NCI-H446 treated with DMSO at 0.1 percent for 48 hours (cell line): ENCODE data around the gene REXO4.
"Not testable (repeated sequence)": the region's sequence is repeated elsewhere in the genome, so short reads cannot be mapped to it uniquely, and the experiment has no call there.

Experiments
- DNase-seq: peaks from one replicate; lab custom pipeline; 2025; lab: John Stamatoyannopoulos, UW

REXO4 gene

DNA sequence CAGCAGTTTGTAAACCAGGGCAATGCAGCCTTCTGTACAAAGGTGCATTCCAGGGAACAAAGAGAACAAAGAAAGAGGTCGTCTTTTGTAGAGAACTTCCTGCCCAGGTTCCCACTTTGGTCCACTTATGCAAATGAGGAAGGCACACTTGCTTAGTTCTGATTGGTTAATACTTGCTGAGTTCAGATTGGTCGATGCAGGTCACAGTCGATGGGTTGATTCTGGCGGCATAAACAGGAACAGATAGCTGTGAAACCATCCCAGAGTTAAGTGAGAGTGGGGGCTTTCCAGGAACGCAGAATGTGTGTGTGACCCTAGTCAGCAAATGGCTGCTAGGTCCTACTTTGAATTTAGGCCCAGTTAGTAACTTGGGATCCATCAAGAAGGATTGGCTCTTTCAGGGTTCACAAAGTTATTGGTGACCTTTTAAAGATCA is 2.6 kb upstream of the REXO4 start:
- no peak for DNase-seq

DNA sequence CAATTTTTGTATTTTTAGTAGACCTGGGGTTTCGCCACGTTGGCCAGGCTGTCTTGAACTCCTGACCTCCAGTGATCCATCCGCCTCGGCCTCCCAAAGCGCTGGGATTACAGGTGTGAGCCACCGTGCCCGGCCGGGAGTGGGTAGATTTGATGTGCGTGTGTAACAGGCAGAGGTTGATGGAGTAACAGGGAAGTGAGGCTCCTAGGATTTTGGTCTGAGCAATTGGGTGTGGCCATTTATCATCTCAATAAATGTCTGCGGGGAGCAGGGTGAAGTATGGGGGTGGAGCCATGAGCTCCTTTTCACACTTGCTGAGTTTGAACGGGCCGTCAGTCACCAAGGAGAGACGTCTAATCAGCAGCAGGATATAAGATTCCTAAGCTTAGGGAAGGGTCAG is 1.2 kb upstream of the REXO4 start:
- DNase-seq: no peak

DNA sequence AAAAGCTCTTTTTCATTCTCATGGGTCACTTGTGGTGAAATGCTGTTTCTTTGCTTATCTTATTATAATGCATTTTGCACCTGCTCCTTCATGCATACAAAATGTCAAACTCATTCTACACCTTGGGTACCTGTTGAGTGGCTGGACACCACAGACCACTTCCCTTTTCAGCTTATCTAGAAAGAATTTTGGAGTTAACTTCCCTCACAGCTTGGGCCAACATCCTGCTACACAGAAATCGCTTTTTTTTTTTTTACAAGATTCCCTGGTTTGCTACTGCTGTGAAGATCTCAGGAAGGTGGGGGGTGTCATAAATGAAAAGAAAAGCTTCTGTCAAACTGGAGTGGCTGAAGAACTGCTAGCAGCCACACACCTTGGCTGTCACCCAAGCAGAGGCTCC is 2.6 kb downstream of the REXO4 start:
- no peak for DNase-seq

DNA sequence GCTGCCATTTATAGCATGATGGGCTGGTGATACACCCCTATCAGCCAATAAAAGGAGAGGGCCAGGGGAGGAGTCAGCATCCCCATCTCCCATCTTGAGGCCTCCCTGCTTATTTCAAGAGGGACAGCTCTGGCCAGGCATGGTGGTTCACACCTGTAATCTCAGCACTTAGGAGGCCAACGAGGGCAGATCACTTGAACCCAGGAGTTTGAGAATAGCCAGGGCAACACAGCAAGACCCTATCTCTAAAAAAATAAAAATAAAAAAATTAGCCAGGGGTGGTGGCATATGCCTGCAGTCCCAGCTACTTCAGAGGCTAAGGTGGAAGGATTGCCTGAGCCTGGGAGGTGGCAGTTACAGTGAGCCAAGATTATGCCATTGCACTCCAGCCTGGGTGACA is 9.8 kb downstream of the REXO4 start:
- no peak for DNase-seq

DNA sequence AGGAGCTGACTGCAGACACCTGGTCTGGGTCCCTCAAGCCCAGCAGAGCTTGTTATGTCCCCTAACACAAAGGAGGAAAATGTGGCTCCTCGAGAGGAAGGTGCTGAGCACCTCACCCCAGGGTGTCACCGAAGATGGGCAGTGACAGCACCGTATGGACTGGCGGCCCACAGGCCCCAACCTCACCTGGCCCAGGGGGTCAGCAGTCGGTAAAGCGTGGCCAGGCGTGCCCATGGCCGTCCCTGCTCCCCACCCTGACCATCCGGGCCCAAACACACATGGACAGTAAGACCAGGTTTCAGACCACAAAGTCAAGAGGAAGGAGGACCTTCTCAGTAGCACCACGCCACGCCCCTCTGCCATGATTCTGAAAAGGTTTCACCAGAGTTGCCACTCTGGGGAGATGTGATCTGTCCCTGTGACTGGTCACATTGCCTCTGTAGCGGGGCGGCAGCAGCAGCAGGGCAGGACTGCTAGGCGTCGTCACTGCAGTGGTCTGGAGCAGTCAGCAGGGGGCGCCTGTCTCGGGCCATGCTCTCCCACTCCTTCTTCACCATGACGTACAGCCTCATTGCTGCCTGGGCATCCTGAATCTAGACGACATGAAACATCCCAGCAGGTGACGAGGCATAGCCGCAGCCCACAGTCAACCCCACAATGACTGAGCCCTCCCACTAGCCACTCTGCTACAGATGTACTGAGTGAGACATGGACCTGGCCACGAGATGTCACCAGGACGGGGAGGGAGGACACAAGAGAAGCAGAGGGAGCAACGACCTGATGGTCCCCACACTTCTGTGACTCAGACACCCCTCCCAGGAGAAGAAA is 11.1 kb downstream of the REXO4 start:
- no peak for DNase-seq

DNA sequence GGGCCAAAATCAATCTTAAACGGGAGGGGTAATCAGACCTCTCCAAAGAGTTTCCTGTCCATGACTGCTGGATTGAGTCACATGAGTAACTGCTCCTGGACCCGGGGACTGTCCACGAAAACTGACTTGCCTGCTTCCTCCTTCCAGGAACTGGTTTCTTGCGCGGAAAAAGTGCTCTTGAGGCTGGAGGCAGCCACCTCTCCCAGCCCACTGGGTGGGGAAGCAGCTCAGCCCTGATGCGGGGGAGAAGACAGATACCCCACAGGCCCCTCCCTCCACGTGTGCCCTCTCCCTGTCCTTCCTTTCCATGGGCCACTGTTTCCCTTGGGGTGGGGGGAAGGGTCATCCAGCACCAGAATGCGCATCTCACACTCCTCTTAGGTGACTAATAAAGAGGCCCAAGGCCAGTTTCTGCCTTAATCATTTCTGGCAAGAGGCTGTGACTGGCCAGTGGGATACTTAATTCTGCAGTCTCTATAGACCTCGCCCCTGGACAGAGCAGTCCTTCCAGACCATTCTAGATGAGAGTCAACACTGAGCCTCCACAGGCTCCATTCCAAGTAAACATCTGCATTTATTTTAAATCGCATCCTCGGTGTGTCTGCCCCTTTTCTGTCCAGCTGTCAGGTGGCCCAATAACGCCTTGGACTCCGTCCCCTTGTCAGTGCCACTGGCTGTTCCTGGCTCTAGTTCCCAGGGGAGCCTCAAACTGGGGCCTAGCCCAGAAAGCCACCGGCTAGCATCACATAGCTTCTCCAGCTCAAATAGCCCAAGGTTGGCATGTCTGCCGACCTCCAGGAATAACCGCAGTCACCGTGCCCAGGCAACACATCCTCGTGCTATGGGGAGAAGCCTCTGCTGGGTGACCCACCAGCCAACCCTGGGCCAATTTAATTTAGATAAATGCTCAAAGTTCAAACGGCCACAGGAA is 12.0 kb downstream of the REXO4 start:
- DNase-seq: no peak

DNA sequence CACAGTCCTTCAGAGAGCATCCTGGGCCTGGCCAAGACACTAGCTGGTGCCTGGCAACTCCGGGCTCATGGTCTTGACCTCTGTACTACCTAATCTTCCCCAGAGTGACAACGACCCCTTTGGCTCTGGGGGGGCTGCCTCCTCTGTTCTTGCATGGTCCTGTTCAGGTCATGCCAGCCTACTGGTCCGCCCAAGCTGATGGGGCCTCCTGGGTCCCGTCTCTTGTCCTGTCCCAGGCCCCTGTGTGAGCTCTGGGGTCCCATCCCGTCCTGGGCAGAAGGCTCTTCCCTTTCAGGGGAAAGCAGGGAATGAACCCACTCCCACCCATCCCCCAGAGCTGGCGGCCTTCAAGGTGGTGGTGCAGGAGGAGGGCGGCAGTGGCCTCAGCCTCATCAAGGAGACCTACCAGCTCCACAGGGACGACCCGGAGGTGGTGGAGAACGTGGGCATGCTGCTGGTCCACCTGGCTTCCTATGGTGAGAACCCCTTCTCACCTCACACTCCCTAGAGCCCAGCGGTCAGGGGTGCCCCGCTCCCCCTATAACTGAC is 13.3 kb downstream of the REXO4 start:
- no peak for DNase-seq

DNA sequence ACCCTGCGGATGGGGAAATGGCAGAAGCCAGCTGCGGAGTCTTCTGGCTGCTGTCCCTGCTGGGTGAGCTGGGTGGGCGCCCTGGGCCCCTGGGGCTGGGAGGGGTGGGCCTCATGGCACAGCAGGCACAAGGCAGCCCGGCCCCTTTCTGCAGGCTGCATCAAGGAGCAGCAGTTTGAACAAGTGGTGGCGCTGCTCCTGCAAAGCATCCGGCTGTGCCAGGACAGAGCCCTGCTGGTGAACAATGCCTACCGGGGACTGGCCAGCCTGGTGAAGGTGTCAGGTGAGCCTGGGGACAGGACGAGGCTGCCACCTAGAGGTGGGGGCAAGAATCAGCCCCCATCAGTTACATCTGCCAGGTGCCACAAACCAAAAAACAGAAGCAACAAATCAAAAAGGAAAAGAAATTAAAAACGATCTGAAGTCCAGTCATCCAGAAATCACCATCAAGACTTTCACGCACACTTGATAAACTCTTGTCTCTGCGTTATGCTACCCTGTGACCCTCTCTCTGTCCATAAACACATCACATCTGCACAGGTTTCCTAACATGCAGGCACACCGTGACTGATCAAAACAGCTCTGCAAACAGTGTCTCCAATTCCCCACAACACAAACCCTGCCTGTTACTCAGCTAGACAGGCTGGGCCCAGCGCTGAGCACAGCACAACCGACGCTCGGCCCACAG is 13.9 kb downstream of the REXO4 start:
- no peak for DNase-seq

DNA sequence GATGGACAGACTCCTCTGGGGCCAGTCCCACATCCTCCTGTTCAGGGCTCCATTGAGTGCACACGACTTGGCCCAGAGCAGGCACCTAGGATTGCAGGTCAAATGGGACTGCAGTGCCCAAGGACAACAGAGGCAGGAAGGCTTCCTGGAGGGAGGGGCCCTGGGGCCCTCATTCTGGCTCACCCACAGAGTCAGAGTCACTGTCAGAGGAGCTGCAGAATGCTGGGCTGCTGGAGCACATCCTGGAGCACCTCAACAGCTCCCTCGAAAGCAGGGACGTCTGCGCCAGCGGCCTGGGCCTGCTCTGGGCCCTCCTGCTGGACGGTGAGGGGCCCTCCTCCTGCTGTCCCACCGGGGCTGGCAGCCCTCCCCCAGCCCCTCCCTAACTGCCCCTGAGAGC is 15.1 kb downstream of the REXO4 start:
- DNase-seq: no peak

DNA sequence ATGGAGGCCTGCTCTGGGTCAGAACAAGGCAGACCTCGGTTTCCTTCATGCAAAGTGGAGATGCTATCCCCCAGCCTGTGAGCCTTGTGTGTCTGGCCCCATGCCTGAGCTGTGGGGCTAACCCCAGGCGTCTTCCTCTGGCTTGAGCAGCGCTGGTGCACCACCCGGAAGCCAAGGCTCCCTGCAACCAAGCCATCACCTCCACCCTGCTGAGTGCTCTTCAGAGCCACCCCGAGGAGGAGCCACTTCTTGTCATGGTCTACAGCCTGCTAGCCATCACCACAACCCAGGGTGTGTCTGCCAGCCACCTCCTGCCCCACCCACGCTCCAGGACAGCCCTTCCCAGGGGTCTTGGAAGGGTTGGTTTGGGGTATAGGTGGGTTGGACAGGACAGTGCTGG is 16.2 kb downstream of the REXO4 start:
- DNase-seq: no peak

DNA sequence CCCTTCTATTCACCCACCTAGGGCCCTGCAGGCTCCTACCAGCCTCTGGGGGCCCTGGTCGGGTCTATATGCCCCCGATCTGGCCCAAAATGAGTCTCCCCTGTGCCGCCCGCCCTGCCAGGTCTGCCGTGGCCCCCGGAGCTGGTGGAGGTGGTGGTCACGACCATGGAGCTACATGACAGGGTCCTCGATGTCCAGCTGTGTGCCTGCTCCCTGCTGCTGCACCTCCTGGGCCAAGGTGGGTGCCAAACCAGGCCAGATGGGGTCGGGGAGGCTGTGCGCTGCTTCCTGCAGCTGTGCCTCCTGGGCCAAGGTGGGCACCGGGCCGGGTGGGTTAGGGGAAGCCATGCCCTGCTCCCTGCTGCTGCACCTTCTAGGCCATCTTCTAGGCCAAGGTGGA is 17.5 kb downstream of the REXO4 start:
- no peak for DNase-seq

DNA sequence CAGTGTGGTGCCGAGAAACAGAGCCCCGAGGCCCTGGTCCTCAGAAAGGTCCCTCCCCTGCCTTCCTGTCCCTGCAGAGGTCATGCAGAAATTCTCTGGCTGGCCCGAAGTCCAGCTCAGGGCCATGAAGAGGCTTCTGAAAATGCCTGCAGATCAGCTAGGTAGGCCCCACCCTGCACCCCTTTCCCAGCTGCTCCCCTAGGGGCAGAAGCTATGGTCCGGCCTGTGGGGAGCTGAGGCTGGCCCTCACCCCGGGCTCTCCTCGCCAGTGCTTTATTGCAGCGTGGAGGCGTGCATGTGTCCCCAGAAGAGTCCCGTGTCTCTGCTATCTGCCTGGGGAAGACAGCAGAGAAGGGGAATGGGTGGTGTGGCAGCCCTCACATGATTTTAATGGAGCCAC is 19.9 kb downstream of the REXO4 start:
- DNase-seq: no peak

DNA sequence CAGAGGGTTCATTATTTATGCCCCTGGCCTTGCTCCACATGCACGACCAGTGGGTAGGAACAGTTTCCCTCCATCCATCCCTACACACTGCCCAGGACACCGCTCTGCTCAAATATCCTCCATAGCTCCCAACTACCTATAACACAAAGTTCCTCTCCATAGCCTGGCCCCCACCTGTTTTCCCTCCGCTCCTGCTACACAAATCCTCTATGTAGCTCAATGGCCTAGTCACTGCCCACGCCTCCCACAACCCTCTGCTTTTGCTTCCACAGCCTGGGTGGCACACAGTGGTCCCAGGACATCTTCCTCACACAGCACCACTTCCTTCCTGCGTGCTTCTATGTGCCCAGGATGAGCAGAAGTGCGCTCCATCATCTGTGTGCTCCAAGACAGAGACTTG is 20.4 kb downstream of the REXO4 start:
- no peak for DNase-seq

DNA sequence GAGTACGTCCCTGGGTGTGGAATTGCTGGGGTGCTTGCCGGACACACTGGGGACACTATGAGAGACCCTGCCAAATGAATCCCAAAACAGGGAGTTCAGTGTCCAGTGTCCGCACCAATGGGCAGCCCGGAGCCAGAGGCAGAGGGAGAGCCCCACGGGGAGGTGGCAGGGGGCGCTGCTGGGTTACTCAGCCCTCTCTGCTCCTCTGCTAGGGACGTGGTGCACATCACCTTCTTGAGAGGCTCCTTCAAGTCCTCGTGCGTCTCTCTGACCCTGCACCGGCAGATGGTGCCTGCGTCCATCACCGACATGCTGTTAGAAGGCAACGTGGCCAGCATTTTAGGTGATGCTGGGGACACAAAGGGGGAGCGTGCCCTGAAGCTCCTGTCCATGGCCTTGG is 20.9 kb downstream of the REXO4 start:
- DNase-seq: no peak

DNA sequence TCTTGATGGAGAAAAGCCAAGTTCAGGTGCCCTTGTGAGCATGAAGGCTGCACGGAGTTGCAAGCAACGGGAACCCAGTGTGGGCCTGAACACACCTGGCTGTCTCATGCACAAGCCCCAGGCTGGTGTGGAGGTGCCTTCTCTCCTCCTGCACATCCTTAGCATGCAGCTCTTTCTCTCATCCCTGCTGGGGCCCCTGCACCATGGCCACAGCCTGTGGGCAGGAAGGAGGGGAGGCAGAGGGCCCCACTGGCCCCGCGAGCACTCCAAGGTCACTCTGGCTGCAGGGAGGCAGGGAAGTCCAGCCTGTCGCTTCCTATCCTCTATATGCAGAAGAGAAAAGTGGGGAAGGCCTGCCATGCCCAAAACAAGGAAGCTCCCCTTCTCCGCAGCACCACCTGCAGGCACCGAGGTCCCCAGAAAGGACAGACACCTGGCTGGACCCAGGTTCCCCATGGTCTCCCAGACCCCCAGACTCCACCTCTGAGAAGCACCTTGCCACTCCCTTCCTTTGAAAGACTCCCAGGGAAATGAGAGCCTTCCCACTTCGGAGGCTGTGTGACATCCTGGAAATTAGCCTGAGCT is 23.0 kb downstream of the REXO4 start:
- no peak for DNase-seq

DNA sequence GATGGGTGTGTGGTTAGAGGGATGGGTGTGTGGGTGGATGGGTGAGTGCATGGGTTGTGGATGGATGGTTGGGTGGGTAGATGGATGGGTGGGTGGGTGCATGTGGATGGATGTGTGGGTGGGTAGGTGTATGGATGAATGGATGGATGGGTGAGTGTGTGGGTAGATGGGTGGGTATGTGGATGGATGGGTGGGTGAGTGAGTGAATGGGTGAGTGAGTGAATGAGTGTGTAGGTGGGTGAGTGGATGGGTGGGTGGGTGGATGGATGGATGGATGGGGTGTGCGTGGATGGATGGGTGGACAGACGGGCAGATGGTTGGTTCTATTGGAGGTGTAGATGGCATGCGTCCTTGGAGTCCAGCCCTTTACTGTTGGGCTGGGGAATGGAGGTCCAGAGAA is 24.4 kb downstream of the REXO4 start:
- no peak for DNase-seq

DNA sequence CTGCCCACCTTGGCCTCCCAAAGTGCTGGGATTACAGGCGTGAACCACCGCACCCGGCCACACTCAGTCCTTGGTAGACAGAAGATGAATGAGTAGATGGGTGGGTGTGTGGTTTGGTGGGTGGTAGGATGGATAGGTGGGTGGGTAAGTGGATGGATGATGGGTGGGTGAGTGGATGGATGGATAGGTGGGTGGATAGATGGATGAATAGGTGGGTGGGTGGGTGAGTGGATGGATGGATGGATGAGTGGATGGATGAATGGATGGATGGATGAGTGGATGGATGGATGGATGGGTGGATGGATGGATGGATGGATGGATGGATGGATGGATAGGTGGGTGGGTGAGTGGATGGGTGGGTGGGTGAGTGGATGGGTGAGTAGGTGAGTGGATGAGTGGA is 25.5 kb downstream of the REXO4 start:
- not testable (repeated sequence) for DNase-seq

DNA sequence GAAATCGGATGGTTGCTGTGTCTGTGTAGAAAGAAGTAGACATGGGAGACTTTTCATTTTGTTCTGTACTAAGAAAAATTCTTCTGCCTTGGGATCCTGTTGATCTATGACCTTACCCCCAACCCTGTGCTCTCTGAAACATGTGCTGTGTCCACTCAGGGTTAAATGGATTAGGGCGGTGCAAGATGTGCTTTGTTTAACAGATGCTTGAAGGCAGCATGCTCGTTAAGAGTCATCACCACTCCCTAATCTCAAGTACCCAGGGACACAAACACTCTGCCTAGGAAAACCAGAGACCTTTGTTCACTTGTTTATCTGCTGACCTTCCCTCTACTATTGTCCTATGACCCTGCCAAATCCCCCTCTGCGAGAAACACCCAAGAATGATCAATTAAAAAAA is 26.4 kb downstream of the REXO4 start:
- not testable (repeated sequence) for DNase-seq

DNA sequence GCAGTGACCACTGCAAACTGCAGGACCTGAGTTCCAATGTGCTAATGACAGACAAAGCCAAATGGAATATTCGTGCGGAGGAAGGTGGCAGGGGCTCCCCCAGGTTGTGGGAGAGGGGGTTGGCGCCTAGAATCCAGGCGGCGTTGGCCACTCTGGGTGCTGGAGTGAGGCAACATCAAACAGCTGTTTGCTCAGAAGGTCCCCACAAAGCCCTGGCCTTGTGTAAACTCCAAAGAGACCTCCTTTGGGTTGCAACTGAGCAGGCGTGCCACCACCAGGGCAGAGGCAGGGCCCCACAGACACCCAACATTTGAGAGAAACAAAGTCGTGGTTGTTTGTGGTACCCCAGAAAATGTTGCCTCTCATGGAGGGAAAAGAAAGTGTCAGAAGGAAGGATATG is 27.1 kb downstream of the REXO4 start:
- DNase-seq: no peak

DNA sequence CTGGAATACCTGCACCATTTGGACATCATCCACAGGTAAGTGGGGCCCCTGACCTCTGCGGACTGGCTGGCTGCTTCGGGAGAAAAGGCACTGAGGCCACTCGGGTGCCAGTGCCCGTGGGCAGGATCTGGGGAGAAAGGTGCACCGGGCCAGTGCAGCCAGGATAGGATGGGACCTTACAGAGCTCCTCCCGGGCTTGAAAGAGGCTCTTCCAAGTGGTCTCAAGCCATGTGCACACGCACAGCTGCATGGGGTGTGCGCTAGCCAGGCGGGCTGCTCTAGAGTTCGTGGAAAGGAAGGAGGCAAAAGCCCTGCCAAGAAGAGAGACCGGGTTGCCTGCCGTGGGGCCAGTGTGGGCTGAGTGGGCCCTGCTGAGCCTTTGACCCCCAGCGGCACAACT is 28.2 kb downstream of the REXO4 start:
- DNase-seq: no peak

DNA sequence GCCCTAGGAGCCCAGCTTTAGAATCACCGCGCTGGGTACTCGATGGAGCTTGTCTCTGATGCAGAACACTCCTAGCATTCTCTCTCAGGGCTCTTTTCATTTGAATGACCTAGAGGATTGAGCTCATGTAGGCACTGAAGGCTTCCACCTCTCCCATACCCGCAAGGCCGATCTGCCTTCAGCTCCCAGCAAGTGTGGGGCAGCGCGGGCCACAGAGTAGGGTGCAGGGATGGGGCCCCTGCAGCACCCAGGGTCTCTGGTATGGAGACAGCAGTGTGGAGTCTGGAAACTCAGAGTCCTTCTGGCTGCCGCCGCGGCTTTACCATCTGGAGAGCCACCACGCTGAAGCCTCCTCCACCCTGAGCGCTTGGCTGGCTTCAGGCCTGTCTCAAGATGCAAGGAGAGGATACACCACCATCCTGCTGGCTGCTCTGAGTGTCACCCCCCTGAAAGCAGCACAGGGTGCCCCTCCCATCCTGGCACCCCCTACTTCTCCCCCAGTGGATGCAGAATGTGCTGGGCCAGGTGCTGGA is 28.7 kb downstream of the REXO4 start:
- DNase-seq: no peak

DNA sequence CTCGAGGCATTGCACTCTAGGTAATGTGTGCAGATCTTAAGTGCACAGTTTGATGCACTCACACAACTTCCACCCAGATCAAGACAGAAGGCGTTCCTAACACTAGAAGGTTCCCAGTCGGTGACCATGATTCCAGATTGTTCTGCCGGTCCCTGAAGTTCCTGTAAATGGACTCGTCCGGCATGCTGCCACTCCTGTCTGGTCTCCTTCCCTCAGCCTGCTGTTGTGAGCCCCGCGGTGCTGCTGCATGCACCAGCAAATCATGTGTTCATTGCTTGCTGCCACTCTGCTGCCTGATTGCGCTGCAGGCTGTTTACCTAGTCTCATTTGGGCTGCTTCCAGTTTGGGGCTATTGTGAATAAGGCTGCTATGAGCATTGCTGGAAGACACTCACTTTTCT is 30.1 kb downstream of the REXO4 start:
- DNase-seq: no peak
